ENCODE measurements around the gene CREBRF.

Gene CREBRF

DNA sequence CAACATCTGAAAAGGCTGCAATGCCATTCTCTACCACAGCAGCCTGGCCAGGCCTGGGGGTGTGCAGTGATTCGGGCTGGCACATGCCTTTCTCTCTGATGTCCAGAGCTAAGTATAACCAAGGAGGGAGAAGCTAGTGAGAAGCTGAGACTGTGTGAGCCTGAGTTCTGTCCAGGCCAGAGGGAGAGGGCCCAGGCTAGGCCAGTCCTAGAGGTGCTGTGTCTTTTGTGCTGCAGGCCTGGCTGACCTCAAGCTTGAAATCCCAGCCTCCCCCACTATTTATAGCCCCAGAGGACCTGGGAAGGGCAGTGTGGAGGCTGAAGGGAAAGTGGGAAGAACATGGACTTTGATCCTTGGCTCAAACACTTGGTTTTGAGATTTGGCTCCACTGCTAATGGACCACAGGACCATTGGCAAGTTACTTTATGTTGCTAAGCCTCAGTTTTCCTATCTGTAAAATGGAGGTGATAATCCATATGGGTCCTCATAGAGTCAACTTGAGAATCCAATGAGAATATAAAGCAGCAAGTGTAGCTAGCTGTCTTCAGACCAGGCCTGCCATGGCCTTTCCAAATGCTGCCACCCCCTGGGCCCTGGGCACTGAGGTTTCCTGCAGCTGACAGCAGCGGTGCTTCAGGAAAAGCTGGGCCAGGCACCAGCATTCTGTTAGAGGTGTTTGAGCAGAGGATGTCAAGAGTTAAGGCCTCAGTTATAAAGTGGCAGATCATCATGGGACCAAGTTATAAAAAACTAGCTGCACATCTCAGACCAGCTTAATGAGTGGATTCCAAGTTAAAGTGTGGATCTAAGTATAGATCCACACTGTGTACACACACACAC lies 109.2 kb downstream of the CREBRF start:
- Histone ChIP-seq H3F3A (ENCODE audit: insufficient read depth, low read length) (no peaks in the 10 kb centered on the region), H4K20me1 (ENCODE audit: insufficient read depth, low read length) (no peaks in the 10 kb centered on the region), H3K27ac (ENCODE audit: low read length) (no peak overlapping the region), H3K79me2 (ENCODE audit: low read length) (no peaks in the 10 kb centered on the region), H2AFZ (ENCODE audit: low read length) (no peak overlapping the region), H3K4me3 (ENCODE audit: low read length) (no peak overlapping the region), H3K27me3 (replicated peaks; ENCODE audit: insufficient read depth, low read length) (no peaks in the 10 kb centered on the region), H3K9ac (ENCODE audit: low read length) (no peak overlapping the region), H3K9me2 (replicated peaks; ENCODE audit: insufficient read depth, low read length) (no peaks in the 10 kb centered on the region), H3K4me2 (ENCODE audit: low read depth, low read length) (no peak overlapping the region), H3K9me3 (replicated peaks; ENCODE audit: insufficient read depth, low read length) (no peaks in the 10 kb centered on the region), H3K36me3 (replicated peaks; ENCODE audit: insufficient read depth, low read length) (no peaks in the 10 kb centered on the region), H3K4me1 (ENCODE audit: low read length) (no peaks in the 10 kb centered on the region)
- no peak for TF ChIP-seq CTCF (IDR thresholded peaks at IDR 0.05; ENCODE audit: low read length)
- no peak for TF ChIP-seq EZH2 (optimal IDR thresholded peaks at IDR 0.05; ENCODE audit: low read depth, low read length)
- no peak for TF ChIP-seq EZH2phosphoT487 (IDR thresholded peaks at IDR 0.05; ENCODE audit: low read length)
- no peak for DNase-seq

DNA sequence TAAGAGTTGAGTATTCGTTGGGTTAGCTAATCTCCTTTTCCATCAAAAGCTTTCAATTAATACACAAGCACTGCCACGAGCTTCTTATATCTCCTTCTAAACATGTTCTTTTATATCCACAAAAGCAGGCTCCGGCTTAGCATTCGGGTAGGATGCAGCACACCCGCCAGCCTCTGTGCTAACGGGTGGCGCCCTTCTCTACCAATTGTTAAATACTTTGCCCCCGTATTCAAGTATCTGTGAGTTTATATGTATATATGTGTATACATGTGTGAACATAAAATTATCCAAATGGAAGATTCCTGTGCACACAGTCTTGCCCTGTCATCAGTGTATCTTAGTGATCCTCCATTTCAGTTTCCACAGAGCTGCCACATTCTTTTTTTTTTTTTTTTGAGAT lies 116.0 kb downstream of the CREBRF start:
- no peaks in the 10 kb centered on the region for H3K9me2 ChIP-seq (replicated peaks; ENCODE audit: insufficient read depth, low read length)
- H3K79me2 ChIP-seq (ENCODE audit: low read length) = no peaks in the 10 kb centered on the region
- no peak for DNase-seq
- H3K9ac ChIP-seq (ENCODE audit: low read length) = no peak overlapping the region
- H3K36me3 ChIP-seq (replicated peaks; ENCODE audit: insufficient read depth, low read length) = no peaks in the 10 kb centered on the region
- no peak overlapping the region for H3K4me2 ChIP-seq (ENCODE audit: low read depth, low read length)
- no peaks in the 10 kb centered on the region for H3K4me1 ChIP-seq (ENCODE audit: low read length)
- no peak overlapping the region for H3K27ac ChIP-seq (ENCODE audit: low read length)
- H3K4me3 ChIP-seq (ENCODE audit: low read length) = no peak overlapping the region
- H3F3A ChIP-seq (ENCODE audit: insufficient read depth, low read length) = no peaks in the 10 kb centered on the region
- H2AFZ ChIP-seq (ENCODE audit: low read length) = no peak overlapping the region
- no peaks in the 10 kb centered on the region for H4K20me1 ChIP-seq (ENCODE audit: insufficient read depth, low read length)
- no peaks in the 10 kb centered on the region for H3K9me3 ChIP-seq (replicated peaks; ENCODE audit: insufficient read depth, low read length)
- H3K27me3 ChIP-seq (replicated peaks; ENCODE audit: insufficient read depth, low read length) = no peaks in the 10 kb centered on the region
- TF ChIP-seq EZH2 (optimal IDR thresholded peaks at IDR 0.05; ENCODE audit: low read depth, low read length) (no peak), CTCF (IDR thresholded peaks at IDR 0.05; ENCODE audit: low read length) (no peak), EZH2phosphoT487 (IDR thresholded peaks at IDR 0.05; ENCODE audit: low read length) (no peak)

- TF ChIP-seq CTCF (IDR thresholded peaks at IDR 0.05; ENCODE audit: low read length) (no peak), EZH2 (optimal IDR thresholded peaks at IDR 0.05; ENCODE audit: low read depth, low read length) (no peak), EZH2phosphoT487 (IDR thresholded peaks at IDR 0.05; ENCODE audit: low read length) (no peak)
- Histone ChIP-seq H3K9me2 (replicated peaks; ENCODE audit: insufficient read depth, low read length) (no peaks in the 10 kb centered on the region), H3F3A (ENCODE audit: insufficient read depth, low read length) (no peaks in the 10 kb centered on the region), H3K9me3 (replicated peaks; ENCODE audit: insufficient read depth, low read length) (no peaks in the 10 kb centered on the region), H3K9ac (ENCODE audit: low read length) (no peak overlapping the region), H3K27ac (ENCODE audit: low read length) (no peak overlapping the region), H3K4me3 (ENCODE audit: low read length) (no peak overlapping the region), H2AFZ (ENCODE audit: low read length) (no peak overlapping the region), H3K4me1 (ENCODE audit: low read length) (peaks cover 3% of the 10 kb centered on the region; the same call in 1 of the 2 replicates), H3K27me3 (replicated peaks; ENCODE audit: insufficient read depth, low read length) (no peaks in the 10 kb centered on the region), H3K36me3 (replicated peaks; ENCODE audit: insufficient read depth, low read length) (no peaks in the 10 kb centered on the region), H3K4me2 (ENCODE audit: low read depth, low read length) (no peak overlapping the region), H3K79me2 (ENCODE audit: low read length) (no peaks in the 10 kb centered on the region), H4K20me1 (ENCODE audit: insufficient read depth, low read length) (no peaks in the 10 kb centered on the region)
- no peak for DNase-seq
Measured at GRCh38 chr5:173175523-173175922, 119.4 kb downstream of the CREBRF start.

All from MM.1S (cell line).